ENCODE results near the gene GJB6. TPM values are rescaled to one million over a fixed set of nuclear protein-coding genes. Genes with fewer than 3 reads are reported as not detected.

GJB6 gene
- total RNA-seq, 1 experiment from 2014 or later = not detected

GRCh38 chr13:20222553-20222952 is 9.6 kb downstream of the GJB6 start:
- POLR2A ChIA-PET (ENCODE audit: unreplicated experiment) = no interaction called here
- BruUV-seq (replicated peaks) = no TSS peak

DNA sequence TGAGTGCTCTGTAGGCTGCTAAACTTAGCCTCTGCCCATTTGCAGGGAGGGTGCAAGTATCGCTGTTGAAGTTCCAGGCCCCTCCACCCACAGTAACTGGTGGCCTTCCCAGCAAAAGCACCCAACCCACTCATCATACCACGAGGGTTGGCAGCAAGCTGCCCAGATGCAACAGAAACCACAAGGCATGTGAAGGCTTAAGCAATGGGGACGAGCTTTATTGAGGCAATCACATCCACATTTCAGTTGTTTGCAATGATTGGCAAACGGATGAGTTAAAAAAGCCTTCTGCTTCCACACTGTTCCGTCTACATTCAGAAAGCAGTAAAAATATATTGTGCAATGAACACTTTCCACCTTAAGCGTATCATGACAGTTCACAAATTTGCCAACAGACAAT is 10.3 kb downstream of the GJB6 start:
- H3K79me2 ChIP-seq (ENCODE audit: low read depth) = no peaks in the 10 kb centered on the region
- H3K27me3 ChIP-seq (ENCODE audit: insufficient read depth, low read depth) = peaks cover 4% of the 10 kb centered on the region; the same call in 1 of the 2 replicates
- H3K9me3 ChIP-seq (ENCODE audit: insufficient read depth, low read depth) = no peaks in the 10 kb centered on the region
- no TSS peak for BruUV-seq (replicated peaks)
- H2AFZ ChIP-seq = no peak overlapping the region
- no peaks in the 10 kb centered on the region for H3F3A ChIP-seq (ENCODE audit: insufficient read depth, low read depth)
- H3K4me2 ChIP-seq = no peak overlapping the region
- CTCF ChIA-PET = no interaction called here
- H3K4me3 ChIP-seq = no peak overlapping the region
- H3K27ac ChIP-seq = no peak overlapping the region
- H3K4me1 ChIP-seq (replicated peaks; ENCODE audit: insufficient read depth) = no peaks in the 10 kb centered on the region
- intact Hi-C loops (cut with micrococcal nuclease; ENCODE audit: unreplicated experiment) = no loop called here
- no peaks in the 10 kb centered on the region for H3K36me3 ChIP-seq (ENCODE audit: low read depth)
- no peaks in the 10 kb centered on the region for H4K20me1 ChIP-seq (ENCODE audit: insufficient read depth)
- POLR2A ChIA-PET (ENCODE audit: unreplicated experiment) = no interaction called here
- TF ChIP-seq EZH2 (IDR thresholded peaks at IDR 0.05; ENCODE audit: low read depth) = no peak
- TF ChIP-seq CTCF (conservative IDR thresholded peaks at IDR 0.05) = no peak
- H3K9me2 ChIP-seq (ENCODE audit: insufficient read depth) = no peaks in the 10 kb centered on the region
- DNase-seq = no peak

More at GRCh38 chr13:20222553-20222952, 9.6 kb downstream of the GJB6 start:
- Histone ChIP-seq H3K9me2 (ENCODE audit: insufficient read depth) (no peaks in the 10 kb centered on the region), H2AFZ (no peak overlapping the region), H3K4me3 (no peak overlapping the region), H3F3A (ENCODE audit: insufficient read depth, low read depth) (no peaks in the 10 kb centered on the region), H3K27ac (no peak overlapping the region), H3K4me2 (no peak overlapping the region), H4K20me1 (ENCODE audit: insufficient read depth) (no peaks in the 10 kb centered on the region), H3K36me3 (ENCODE audit: low read depth) (no peaks in the 10 kb centered on the region), H3K9me3 (ENCODE audit: insufficient read depth, low read depth) (no peaks in the 10 kb centered on the region), H3K79me2 (ENCODE audit: low read depth) (no peaks in the 10 kb centered on the region), H3K4me1 (replicated peaks; ENCODE audit: insufficient read depth) (no peaks in the 10 kb centered on the region), H3K27me3 (ENCODE audit: insufficient read depth, low read depth) (peaks cover 4% of the 10 kb centered on the region; the same call in 1 of the 2 replicates)
- CTCF ChIA-PET = no interaction called here
- no peak for TF ChIP-seq CTCF (conservative IDR thresholded peaks at IDR 0.05)
- no peak for TF ChIP-seq EZH2 (IDR thresholded peaks at IDR 0.05; ENCODE audit: low read depth)
- intact Hi-C loops (cut with micrococcal nuclease; ENCODE audit: unreplicated experiment) = no loop called here
- DNase-seq = no peak

- CTCF ChIA-PET = no interaction called here
These were observed 12.5 kb downstream of the GJB6 start for GRCh38 chr13:20219577-20219976.

More at GRCh38 chr13:20219577-20219976, 12.5 kb downstream of the GJB6 start:
- Histone ChIP-seq H3K9me2 (ENCODE audit: insufficient read depth) (no peaks in the 10 kb centered on the region), H3K36me3 (ENCODE audit: low read depth) (no peaks in the 10 kb centered on the region), H3K4me2 (no peak overlapping the region), H3K27ac (no peak overlapping the region), H3K9me3 (ENCODE audit: insufficient read depth, low read depth) (no peaks in the 10 kb centered on the region), H3K79me2 (ENCODE audit: low read depth) (no peaks in the 10 kb centered on the region), H4K20me1 (ENCODE audit: insufficient read depth) (no peaks in the 10 kb centered on the region), H2AFZ (no peak overlapping the region), H3K4me3 (no peak overlapping the region), H3K27me3 (ENCODE audit: insufficient read depth, low read depth) (peaks cover 3% of the 10 kb centered on the region; the same call in 1 of the 2 replicates), H3F3A (ENCODE audit: insufficient read depth, low read depth) (no peaks in the 10 kb centered on the region), H3K4me1 (replicated peaks; ENCODE audit: insufficient read depth) (no peaks in the 10 kb centered on the region)
- no peak for TF ChIP-seq CTCF (conservative IDR thresholded peaks at IDR 0.05)
- TF ChIP-seq EZH2 (IDR thresholded peaks at IDR 0.05; ENCODE audit: low read depth) = no peak
- intact Hi-C loops (cut with micrococcal nuclease; ENCODE audit: unreplicated experiment) = no loop called here
- DNase-seq = no peak
- BruUV-seq (replicated peaks) = no TSS peak
- POLR2A ChIA-PET (ENCODE audit: unreplicated experiment) = no interaction called here

Measured in PC-9 (cell line).